ENCODE measurements around the gene TENM4.

Gene TENM4

GRCh38 chr11:79444923-79445322, 4.1 kb upstream of the TENM4 start:
- no peak for ATAC-seq
- TF ChIP-seq ZNF70 (CRISPR knock-in tag; IDR thresholded peaks at IDR 0.05) = no peak
- TF ChIP-seq TSHZ2 (CRISPR knock-in tag; IDR thresholded peaks at IDR 0.05) = no peak
- no peak for TF ChIP-seq ZC3H10 (CRISPR knock-in tag; IDR thresholded peaks at IDR 0.05)
- no peak for TF ChIP-seq OSR1 (CRISPR knock-in tag; IDR thresholded peaks at IDR 0.05)
- TF ChIP-seq POU6F1 (CRISPR knock-in tag; IDR thresholded peaks at IDR 0.05; ENCODE audit: borderline replicate concordance, low read depth) = no peak
- TF ChIP-seq ZFP3 (CRISPR knock-in tag; IDR thresholded peaks at IDR 0.05) = no peak
- TF ChIP-seq ZNF8 (CRISPR knock-in tag; IDR thresholded peaks at IDR 0.05) = no peak
- TF ChIP-seq TCF4 (CRISPR knock-in tag; IDR thresholded peaks at IDR 0.05; ENCODE audit: borderline replicate concordance) = no peak
- TF ChIP-seq ZFP30 (CRISPR knock-in tag; IDR thresholded peaks at IDR 0.05) = no peak
- no peak for TF ChIP-seq ZNF565 (CRISPR knock-in tag; conservative IDR thresholded peaks at IDR 0.05; ENCODE audit: low read depth)
- TF ChIP-seq PATZ1 (CRISPR knock-in tag; IDR thresholded peaks at IDR 0.05; ENCODE audit: borderline replicate concordance) = no peak
- TF ChIP-seq SNAI2 (CRISPR knock-in tag; IDR thresholded peaks at IDR 0.05) = no peak
- no peak for TF ChIP-seq CSRNP3 (CRISPR knock-in tag; IDR thresholded peaks at IDR 0.05)

GRCh38 chr11:79441461-79441875, 638 bp upstream of the TENM4 start:
- ATAC-seq = no peak
- TF ChIP-seq RARB (CRISPR knock-in tag; IDR thresholded peaks at IDR 0.05) (no peak), ZFP3 (CRISPR knock-in tag; IDR thresholded peaks at IDR 0.05) (no peak), CSDC2 (CRISPR knock-in tag; IDR thresholded peaks at IDR 0.05) (no peak), ZC3H10 (CRISPR knock-in tag; IDR thresholded peaks at IDR 0.05) (no peak), ZNF565 (CRISPR knock-in tag; conservative IDR thresholded peaks at IDR 0.05; ENCODE audit: low read depth) (no peak), TOX (CRISPR knock-in tag; IDR thresholded peaks at IDR 0.05; ENCODE audit: borderline replicate concordance) (no peak), ZNF8 (CRISPR knock-in tag; IDR thresholded peaks at IDR 0.05) (no peak), ISL1 (CRISPR knock-in tag; IDR thresholded peaks at IDR 0.05) (no peak), PATZ1 (CRISPR knock-in tag; IDR thresholded peaks at IDR 0.05; ENCODE audit: borderline replicate concordance) (no peak), OSR1 (CRISPR knock-in tag; IDR thresholded peaks at IDR 0.05) (no peak)
- TF ChIP-seq, protein P1, sequence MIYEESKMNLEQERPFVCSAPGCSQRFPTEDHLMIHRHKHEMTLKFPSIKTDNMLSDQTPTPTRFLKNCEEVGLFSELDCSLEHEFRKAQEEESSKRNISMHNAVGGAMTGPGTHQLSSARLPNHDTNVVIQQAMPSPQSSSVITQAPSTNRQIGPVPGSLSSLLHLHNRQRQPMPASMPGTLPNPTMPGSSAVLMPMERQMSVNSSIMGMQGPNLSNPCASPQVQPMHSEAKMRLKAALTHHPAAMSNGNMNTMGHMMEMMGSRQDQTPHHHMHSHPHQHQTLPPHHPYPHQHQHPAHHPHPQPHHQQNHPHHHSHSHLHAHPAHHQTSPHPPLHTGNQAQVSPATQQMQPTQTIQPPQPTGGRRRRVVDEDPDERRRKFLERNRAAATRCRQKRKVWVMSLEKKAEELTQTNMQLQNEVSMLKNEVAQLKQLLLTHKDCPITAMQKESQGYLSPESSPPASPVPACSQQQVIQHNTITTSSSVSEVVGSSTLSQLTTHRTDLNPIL (CRISPR knock-in tag; IDR thresholded peaks at IDR 0.05; ENCODE audit: low read depth) = no peak
